GM18951 (cell line): ENCODE data around the gene SPDEF.

ENCODE experiments used
- POLR2A ChIP-seq: IDR thresholded peaks from 4 replicates; pipeline ENCODE4 v1.6.1; 2011; ENCODE audit warnings: mild to moderate bottlenecking; ENCODE audit not compliant: insufficient read length, insufficient read depth; ENCODE audit errors: extremely low read depth
- in situ Hi-C: fragments of 300-500 bp; cut with MboI; formaldehyde crosslinking; loops from one replicate; pipeline ENCODE4 v1.12.0; 2022; ENCODE audit warnings: low sequenced_read_pairs, mixed read lengths, inconsistent platforms; ENCODE audit not compliant: unreplicated experiment

SPDEF gene

GRCh38 chr6:34540222-34540621 is 15.9 kb downstream of the SPDEF start:
- in situ Hi-C loops, result no loop called here
- no peak for TF ChIP-seq POLR2A

DNA sequence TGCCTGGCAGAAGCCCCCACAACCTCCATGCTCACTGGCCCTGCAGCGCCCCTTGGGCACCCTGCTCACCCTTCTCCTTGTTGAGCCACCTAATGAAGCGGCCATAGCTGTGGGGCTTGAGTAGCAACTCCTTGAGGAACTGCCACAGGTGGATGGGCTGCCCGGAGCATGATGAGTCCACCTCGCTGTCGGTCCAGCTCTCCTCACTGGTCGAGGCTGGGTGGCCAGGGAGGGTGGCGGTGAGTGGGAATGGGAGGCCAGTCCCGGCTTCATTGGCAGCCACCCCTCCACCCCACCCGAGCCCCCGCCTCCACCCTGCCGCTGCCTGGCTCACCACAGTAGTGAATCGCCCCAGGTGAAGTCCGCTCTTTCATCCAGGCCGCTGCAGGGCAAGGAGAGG is 16.9 kb downstream of the SPDEF start:
- in situ Hi-C loops, result no loop called here
- TF ChIP-seq POLR2A, result no peak

DNA sequence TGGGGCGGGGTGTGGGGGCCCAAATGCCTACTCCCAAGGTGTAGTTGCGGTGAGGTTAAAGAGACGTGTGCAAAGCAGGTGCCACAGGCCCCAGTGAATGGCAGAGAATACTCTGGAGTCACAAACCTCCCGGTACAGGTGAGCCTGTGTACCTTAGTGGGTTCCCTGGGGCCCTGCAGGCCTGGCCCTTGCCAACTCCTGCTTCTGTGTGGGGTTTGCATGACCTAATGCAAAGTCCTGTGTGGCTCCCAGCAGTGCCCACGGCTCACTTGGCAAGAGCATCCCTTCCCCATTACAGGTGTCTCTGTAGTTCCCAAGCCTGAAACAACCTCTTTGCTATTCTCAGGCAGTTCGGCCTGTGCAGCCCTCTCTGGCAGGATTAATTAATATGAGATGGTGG is 17.5 kb downstream of the SPDEF start:
- no peak for TF ChIP-seq POLR2A
- in situ Hi-C loops, result no loop called here

DNA sequence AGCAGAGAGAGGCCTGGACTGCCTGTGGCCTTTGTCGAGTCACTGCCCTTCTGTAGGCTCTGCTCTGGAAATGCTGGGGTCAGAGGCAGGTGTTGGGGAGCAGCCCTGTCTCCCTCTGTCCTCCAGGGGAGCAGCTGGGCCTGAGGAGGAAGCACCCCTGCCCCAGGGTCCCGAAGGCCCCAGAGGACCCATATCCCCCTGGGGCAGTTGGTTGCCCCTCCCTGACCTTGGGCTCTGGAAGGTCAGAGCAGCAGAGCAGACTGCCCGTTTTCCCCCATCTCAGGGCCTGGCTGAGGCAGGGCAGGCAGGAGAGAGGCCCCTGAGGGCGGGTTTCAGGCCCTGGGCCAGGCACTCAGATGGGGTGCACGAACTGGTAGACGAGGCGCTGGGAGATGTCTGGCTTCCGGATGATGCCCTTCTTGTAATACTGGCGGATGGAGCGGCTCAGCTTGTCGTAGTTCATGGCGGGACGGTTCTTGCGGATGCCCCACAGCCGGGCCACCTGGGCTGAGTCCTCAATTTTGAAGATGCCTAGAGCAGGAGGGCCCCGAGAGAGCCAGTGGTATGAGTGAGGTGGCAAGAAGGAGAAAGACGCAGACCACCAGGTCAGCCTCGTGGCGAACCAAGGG is 18.1 kb downstream of the SPDEF start:
- in situ Hi-C loops, result no loop called here
- no peak for TF ChIP-seq POLR2A

DNA sequence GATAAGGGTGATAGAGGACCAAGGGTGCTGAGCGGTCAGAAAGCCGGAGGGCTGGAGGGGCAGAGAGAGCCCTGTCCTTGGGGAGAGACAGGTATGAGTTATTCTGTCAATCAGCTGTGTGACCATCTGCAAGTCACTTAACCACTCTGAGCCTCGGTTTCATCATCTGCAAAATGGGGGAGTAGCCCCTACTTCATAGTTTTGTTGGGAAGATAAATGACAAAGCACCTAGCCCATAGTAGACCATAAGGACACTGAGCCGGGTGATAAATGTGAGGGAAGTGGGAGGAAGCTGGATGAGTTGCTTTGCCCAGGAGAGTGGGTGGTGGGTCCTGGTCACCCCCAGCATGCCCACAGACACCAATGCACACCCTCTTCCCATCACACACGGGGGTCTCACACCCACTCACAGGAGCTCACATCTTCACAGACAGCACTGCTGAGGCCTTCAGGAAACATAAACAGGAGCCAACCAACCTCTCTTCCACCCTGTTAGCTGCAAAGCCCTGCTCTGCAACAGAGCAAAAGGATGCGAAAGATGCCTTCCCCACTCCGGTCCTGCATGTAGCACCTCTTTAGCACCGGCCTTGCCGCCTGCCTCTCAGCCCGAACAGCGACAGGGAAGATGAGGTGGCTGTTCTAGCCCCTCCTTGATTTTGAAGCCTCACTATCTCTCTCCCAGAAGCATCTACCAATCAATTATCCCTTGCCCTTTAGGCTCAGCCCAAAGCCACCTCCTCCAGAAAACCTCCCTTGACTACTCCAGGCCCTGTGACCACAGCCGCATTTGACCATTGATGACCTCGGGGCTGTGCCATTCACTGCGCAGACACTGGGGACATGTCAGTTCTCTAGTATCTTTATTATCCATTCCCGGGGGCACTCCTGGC is 18.9 kb downstream of the SPDEF start:
- in situ Hi-C loops, result no loop called here

DNA sequence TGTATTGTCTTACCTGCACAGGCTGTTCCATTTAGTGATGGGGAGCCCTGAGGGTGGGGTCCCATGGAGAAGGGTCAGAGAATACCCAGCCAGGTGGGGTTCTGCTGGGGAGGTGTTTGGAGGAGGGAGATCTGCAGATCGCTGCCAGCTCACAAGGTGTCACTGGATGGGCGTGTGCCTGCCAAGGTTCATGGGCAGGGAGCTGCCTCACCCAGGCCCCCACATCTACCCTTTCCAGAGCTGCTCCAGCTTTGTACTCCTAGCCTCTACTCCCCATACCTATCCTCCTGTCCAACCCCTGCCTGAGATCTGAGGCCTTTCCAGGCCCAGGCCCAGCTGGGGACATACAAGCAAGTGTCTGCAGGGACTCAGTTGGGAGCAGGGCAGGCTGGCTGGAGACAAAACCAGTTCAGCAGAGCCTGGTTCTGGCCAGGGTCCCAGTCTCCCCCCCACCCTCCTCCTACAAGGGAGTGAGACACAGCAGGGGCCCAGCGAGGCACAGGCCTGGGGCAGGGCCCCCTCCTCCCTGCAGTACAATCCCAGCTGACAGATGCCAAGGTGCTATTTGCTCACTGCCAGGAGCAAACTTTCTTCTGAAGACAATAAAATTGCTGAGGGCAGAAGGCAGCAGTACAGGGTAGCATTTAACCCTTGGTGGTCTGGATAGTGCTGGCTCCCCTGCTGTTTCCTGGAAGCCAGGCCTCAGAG is 19.7 kb downstream of the SPDEF start:
- in situ Hi-C loops, result no loop called here

More for the DNA sequence above, 18.9 kb downstream of the SPDEF start:
- no peak for TF ChIP-seq POLR2A

GRCh38 chr6:34535646-34536045 is 20.5 kb downstream of the SPDEF start:
- in situ Hi-C loops, result no loop called here
- TF ChIP-seq POLR2A, result no peak

More for the DNA sequence above, 19.7 kb downstream of the SPDEF start:
- TF ChIP-seq POLR2A, result no peak

- in situ Hi-C loops, result no loop called here
- no peak for TF ChIP-seq POLR2A
These were observed 20.9 kb downstream of the SPDEF start for GRCh38 chr6:34535199-34535598.

DNA sequence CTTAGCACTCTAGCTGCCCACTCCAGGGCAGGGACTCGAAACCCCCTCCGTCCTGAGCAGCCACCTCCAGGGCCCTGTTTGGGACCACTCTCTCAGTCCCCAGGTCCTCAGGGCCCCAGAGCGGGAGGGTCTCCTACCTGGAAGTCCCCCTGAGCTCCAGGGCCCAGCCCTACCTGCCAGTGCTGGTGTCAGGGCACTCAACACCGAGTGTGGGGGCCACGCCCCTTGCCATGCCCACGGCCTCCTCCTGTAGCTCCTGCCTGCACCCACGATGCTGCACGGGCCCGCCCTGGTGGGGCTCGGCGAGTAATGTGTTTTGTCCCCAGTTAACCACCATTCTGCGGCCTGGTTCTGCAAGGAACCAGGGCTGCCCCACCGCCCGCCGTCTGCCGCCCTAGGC is 21.5 kb downstream of the SPDEF start:
- no peak for TF ChIP-seq POLR2A
- in situ Hi-C loops, result no loop called here

DNA sequence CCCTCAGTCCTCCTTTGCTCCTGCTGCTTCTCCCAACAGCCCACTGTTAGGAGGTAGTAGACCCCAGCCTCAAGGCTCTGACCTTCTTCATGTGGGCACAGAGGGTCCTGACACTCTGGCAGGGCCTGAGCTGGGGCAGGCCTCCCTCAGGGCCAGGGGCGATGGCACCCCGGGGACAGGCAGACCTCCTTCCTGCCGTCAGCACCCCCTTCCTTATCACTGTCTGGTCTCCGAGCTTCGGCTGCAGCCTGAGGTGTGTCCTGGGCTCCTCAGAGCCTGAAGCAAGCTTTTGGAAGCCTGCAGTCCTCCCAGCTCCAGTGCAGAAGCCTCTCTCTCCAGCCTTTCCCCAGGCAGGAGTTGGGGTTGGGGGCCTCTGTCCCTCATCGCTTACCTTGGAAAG is 22.0 kb downstream of the SPDEF start:
- no peak for TF ChIP-seq POLR2A
- in situ Hi-C loops, result no loop called here

- in situ Hi-C loops, result no loop called here
- TF ChIP-seq POLR2A, result no peak
These were observed 23.9 kb downstream of the SPDEF start for GRCh38 chr6:34532230-34532629.

GRCh38 chr6:34531580-34532201 is 24.4 kb downstream of the SPDEF start:
- in situ Hi-C loops, result no loop called here
- TF ChIP-seq POLR2A, result no peak

DNA sequence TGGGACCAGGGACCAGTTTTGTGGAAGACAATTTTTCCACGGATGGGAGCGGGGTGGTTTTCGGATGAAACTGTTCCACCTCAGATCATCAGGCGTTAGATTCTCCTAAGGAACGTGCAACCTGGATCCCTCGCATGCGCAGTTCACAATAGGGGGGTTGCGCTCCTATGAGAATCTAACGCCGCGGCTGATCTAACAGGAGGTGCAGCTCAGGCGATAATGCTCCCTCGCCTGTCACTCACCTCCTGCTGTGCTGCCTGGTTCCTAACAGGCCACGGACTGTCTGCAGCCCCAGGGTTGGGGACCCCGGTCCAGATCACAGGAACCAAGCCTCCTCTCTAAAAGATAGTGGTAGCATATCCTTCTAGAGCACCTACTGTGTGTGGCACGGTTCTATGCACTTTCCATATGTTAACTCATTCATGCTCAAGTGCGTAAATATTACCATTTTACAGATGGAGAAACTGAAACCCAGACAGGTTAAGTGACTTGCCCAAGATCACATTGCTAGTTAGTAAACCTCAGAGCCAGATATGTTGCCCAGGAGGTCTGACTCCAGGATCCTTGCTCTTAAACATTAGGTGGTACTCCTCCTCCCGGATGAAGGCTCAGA is 25.3 kb downstream of the SPDEF start:
- no peak for TF ChIP-seq POLR2A
- in situ Hi-C loops, result no loop called here
